Parietal lobe (tissue), 1 donor: ENCODE results near the gene FRA10AC1. TPM values are rescaled to one million over a fixed set of nuclear protein-coding genes. Genes with fewer than 3 reads are reported as not detected.

Source experiments
- total RNA-seq: library from RNA; depleted of rRNA; stranded (reverse); fragments of >200 nt; gene quantifications from one replicate; pipeline ENCODE4 v1.2.3, GENCODE V29; 2014

The FRA10AC1 gene
- 61.0 TPM for total RNA-seq

GRCh38 chr10:93702210-93703001 is at the start of gene FRA10AC1:
TSS of gene FRA10AC1 (minus strand) at chr10:93702592. CDS start at chr10:93700106, 2,486 bp downstream.

Other genes with a start within 250 kb of the FRA10AC1 start
- gene MYOF, start 220.3 kb downstream of the FRA10AC1 start, total RNA-seq = 2.5 TPM
- 4.1 TPM for gene CEP55, start 206.0 kb downstream of the FRA10AC1 start, total RNA-seq
- gene FFAR4, start 135.9 kb downstream of the FRA10AC1 start, total RNA-seq = not detected
- gene RBP4, start 101.4 kb downstream of the FRA10AC1 start, total RNA-seq = 5.6 TPM
- gene PDE6C, start 90.1 kb downstream of the FRA10AC1 start, total RNA-seq = not detected
- gene LGI1, start 55.3 kb upstream of the FRA10AC1 start, total RNA-seq = 60.7 TPM
- gene SLC35G1, start 191.4 kb upstream of the FRA10AC1 start, total RNA-seq = 11.6 TPM